SU-DHL-6 (cell line): ENCODE results near the gene MED14.

Experiments used
- H2AFZ ChIP-seq: fragments of 200-600 bp; sonication (generic); 2 replicates; pipeline ENCODE4 v1.6.1; 2014; ENCODE audit warnings: low read depth, mild to moderate bottlenecking, moderate library complexity, mixed read lengths, antibody characterized with exemption, low read length; ENCODE audit not compliant: severe bottlenecking
- H3F3A ChIP-seq: fragments of 200-600 bp; shearing (Covaris generic); 2 replicates; pipeline ENCODE4 v1.6.0; 2016; ENCODE audit warnings: antibody characterized with exemption, mild to moderate bottlenecking; ENCODE audit not compliant: insufficient read depth
- H3K27ac ChIP-seq: fragments of 200-600 bp; sonication (generic); 2 replicates; pipeline ENCODE4 v1.5.1; 2016; ENCODE audit warnings: low read depth, mild to moderate bottlenecking, low read length, moderate library complexity, mixed read lengths
- H3K27me3 ChIP-seq: fragments of 200-600 bp; sonication (generic), shearing (Covaris generic); 2 replicates; pipeline ENCODE4 v1.6.0; 2014; ENCODE audit warnings: mild to moderate bottlenecking, low read length
- H3K36me3 ChIP-seq: fragments of 200-600 bp; sonication (generic); 2 replicates; pipeline ENCODE4 v1.6.1; 2014; ENCODE audit warnings: mild to moderate bottlenecking, low read length, mixed read lengths
- H3K4me2 ChIP-seq: fragments of 300-600, 200-600 bp; shearing (Covaris generic), sonication (generic); 2 replicates; pipeline ENCODE4 v1.6.0; 2014; ENCODE audit warnings: low read length, low read depth, mild to moderate bottlenecking; ENCODE audit not compliant: poor library complexity, severe bottlenecking
- H3K4me3 ChIP-seq: fragments of 200-600 bp; sonication (generic); 2 replicates; pipeline ENCODE4 v1.5.1; 2014; ENCODE audit warnings: antibody characterized with exemption, low read length, mild to moderate bottlenecking, mixed read lengths; ENCODE audit not compliant: insufficient read depth, poor library complexity, severe bottlenecking
- H3K79me2 ChIP-seq: fragments of 200-600 bp; sonication (generic); 2 replicates; pipeline ENCODE4 v1.6.1; 2014; ENCODE audit warnings: mild to moderate bottlenecking, low read length, moderate library complexity; ENCODE audit not compliant: insufficient read depth
- H3K9ac ChIP-seq: fragments of 200-600 bp; sonication (generic); 2 replicates; pipeline ENCODE4 v1.7.0; 2014; ENCODE audit warnings: mild to moderate bottlenecking, low read length
- H3K9me2 ChIP-seq: fragments of 200-600 bp; sonication (generic); replicated peaks from 2 replicates; pipeline ENCODE4 v1.6.1; 2014; ENCODE audit warnings: low read length; ENCODE audit not compliant: insufficient read depth
- H3K9me3 ChIP-seq: fragments of 200-600 bp; sonication (generic); 2 replicates; pipeline ENCODE4 v1.6.1; 2014; ENCODE audit warnings: low read length, mixed read lengths; ENCODE audit not compliant: insufficient read depth
- H4K20me1 ChIP-seq: fragments of 200-600 bp; sonication (generic); 2 replicates; pipeline ENCODE4 v1.6.1; 2014; ENCODE audit warnings: low read depth, mild to moderate bottlenecking, antibody characterized with exemption, low read length, moderate library complexity, mixed read lengths
- CTCF ChIP-seq: fragments of 200-600 bp; sonication (generic); IDR thresholded peaks from one replicate; pipeline ENCODE4 v1.5.1; 2017; ENCODE audit warnings: antibody characterized with exemption, mild to moderate bottlenecking, low read length, moderate library complexity; ENCODE audit not compliant: insufficient read depth, poor library complexity, severe bottlenecking
- EZH2phosphoT487 ChIP-seq: fragments of 200-600 bp; sonication (generic), shearing (Covaris generic); conservative IDR thresholded peaks from 2 replicates; pipeline ENCODE4 v1.6.1; 2018; ENCODE audit warnings: mild to moderate bottlenecking, antibody characterized with exemption, low read length, moderate library complexity, mixed read lengths

MED14 gene

GRCh38 chrX:40780082-40780481 is 44.7 kb upstream of the MED14 start:
- Histone ChIP-seq H3K79me2 (no peaks in the 10 kb centered on the region), H2AFZ (no peak overlapping the region), H3K4me2 (no peak overlapping the region), H3K9me3 (no peaks in the 10 kb centered on the region), H3K27ac (no peak overlapping the region), H3F3A (no peaks in the 10 kb centered on the region), H3K9me2 (no peaks in the 10 kb centered on the region), H4K20me1 (no peaks in the 10 kb centered on the region), H3K27me3 (no peaks in the 10 kb centered on the region), H3K36me3 (no peaks in the 10 kb centered on the region), H3K9ac (no peak overlapping the region), H3K4me3 (no peak overlapping the region)
- TF ChIP-seq CTCF = no peak
- TF ChIP-seq EZH2phosphoT487 = no peak

GRCh38 chrX:40778861-40779575 is 43.7 kb upstream of the MED14 start:
- no peak overlapping the region for H3K9ac ChIP-seq
- no peaks in the 10 kb centered on the region for H3K9me3 ChIP-seq
- H2AFZ ChIP-seq = no peak overlapping the region
- no peaks in the 10 kb centered on the region for H3K36me3 ChIP-seq
- TF ChIP-seq EZH2phosphoT487 (no peak), CTCF (no peak)
- H3K27ac ChIP-seq = no peak overlapping the region
- H3K79me2 ChIP-seq = no peaks in the 10 kb centered on the region
- H3K4me2 ChIP-seq = no peak overlapping the region
- H4K20me1 ChIP-seq = no peaks in the 10 kb centered on the region
- no peaks in the 10 kb centered on the region for H3K9me2 ChIP-seq
- no peaks in the 10 kb centered on the region for H3K27me3 ChIP-seq
- no peak overlapping the region for H3K4me3 ChIP-seq
- H3F3A ChIP-seq = no peaks in the 10 kb centered on the region

GRCh38 chrX:40773809-40774208 is 38.5 kb upstream of the MED14 start:
- Histone ChIP-seq H3K79me2 (no peaks in the 10 kb centered on the region), H3K9me2 (no peaks in the 10 kb centered on the region), H3K9me3 (no peaks in the 10 kb centered on the region), H3F3A (no peaks in the 10 kb centered on the region), H3K4me3 (no peak overlapping the region), H3K27me3 (no peaks in the 10 kb centered on the region), H3K4me2 (no peak overlapping the region), H3K27ac (no peak overlapping the region), H3K36me3 (no peaks in the 10 kb centered on the region), H4K20me1 (no peaks in the 10 kb centered on the region), H3K9ac (no peak overlapping the region), H2AFZ (no peak overlapping the region)
- TF ChIP-seq CTCF (no peak), EZH2phosphoT487 (no peak)
